OCI-LY1 (cell line): ENCODE measurements around the gene GCDH.

ENCODE experiments used
- CTCF ChIP-seq: fragments of 200-600 bp; sonication (generic), shearing (Covaris generic); IDR thresholded peaks from 2 replicates; pipeline ENCODE4 v1.5.1; 2017; ENCODE audit warnings: mild to moderate bottlenecking, antibody characterized with exemption, low read length, moderate library complexity, mixed read lengths
- EZH2 ChIP-seq: fragments of 200-600 bp; sonication (generic), shearing (Covaris generic); IDR thresholded peaks from 2 replicates; pipeline ENCODE4 v1.8.0; 2017; ENCODE audit warnings: borderline replicate concordance, mixed run types, mild to moderate bottlenecking, antibody characterized with exemption, low read length, moderate library complexity, mixed read lengths

- TF ChIP-seq CTCF (no peak), EZH2 (no peak)
Measured at GRCh38 chr19:12944104-12944674, 53.2 kb downstream of the GCDH start.
